Transverse colon (tissue), 4 donors: ENCODE data around the gene CBX4.

Experiments
- EP300 ChIP-seq: sonication (generic); formaldehyde crosslinking; IDR thresholded peaks from one replicate; pipeline ENCODE4 v1.6.1; 2017; ENCODE audit warnings: antibody characterized with exemption, low read depth
- POLR2AphosphoS5 ChIP-seq, 3 donors: sonication (generic); formaldehyde crosslinking; IDR thresholded peaks; one replicate each; pipeline ENCODE4 v1.6.1; 2016; ENCODE audit warnings: antibody characterized with exemption in 3 of 3
- TF ChIP-seq, protein P1 (sequence below), 5 experiments: fragments of 200-600 bp in 3 of 5; fragments of 450-650 bp in 2 of 5; sonication (generic) in 3 of 5; IDR thresholded peaks; 1 replicate in 2 of 5; 2 replicates in 3 of 5; pipeline ENCODE4 v1.5.1; 2016 to 2017; ENCODE audit warnings: antibody characterized with exemption in 5 of 5, inconsistent platforms in 3 of 5, mild to moderate bottlenecking in 2 of 5, moderate library complexity in 1 of 5

DNA sequence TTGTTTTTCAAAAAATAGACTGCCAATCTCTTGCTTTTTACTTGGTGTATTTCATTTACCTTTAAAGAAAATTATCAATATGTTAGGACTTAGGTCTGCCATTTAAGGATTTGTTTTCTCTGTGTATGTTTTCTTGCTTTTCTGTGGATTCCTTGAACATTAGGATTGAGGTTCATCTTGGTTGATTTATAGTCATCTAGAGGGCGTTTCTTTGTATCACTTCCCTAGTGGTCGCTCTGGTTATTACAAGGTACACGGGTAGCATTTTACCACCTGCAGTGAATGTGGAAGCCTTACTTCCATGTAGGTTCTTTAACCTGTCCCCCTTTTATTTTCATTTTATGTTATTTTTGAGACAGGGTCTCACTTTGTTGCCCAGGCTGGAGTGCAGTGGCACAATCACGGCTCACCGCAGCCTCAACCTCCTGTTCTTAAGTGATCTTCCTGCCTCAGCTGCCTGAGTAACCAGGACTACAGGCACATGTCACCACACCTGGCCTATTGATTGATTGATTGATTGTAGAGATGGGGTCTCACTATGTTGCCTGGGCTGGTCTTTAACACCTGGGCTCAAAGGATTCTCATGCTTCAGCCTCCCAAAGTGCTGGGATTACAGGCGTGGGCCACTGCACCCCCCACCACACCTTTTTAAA is 35.2 kb upstream of the CBX4 start:
- TF ChIP-seq, protein P1, sequence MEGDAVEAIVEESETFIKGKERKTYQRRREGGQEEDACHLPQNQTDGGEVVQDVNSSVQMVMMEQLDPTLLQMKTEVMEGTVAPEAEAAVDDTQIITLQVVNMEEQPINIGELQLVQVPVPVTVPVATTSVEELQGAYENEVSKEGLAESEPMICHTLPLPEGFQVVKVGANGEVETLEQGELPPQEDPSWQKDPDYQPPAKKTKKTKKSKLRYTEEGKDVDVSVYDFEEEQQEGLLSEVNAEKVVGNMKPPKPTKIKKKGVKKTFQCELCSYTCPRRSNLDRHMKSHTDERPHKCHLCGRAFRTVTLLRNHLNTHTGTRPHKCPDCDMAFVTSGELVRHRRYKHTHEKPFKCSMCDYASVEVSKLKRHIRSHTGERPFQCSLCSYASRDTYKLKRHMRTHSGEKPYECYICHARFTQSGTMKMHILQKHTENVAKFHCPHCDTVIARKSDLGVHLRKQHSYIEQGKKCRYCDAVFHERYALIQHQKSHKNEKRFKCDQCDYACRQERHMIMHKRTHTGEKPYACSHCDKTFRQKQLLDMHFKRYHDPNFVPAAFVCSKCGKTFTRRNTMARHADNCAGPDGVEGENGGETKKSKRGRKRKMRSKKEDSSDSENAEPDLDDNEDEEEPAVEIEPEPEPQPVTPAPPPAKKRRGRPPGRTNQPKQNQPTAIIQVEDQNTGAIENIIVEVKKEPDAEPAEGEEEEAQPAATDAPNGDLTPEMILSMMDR (IDR thresholded peaks at IDR 0.05) = peak; percentile 41 to 60 (median 50)
- no peak for TF ChIP-seq EP300
- TF ChIP-seq POLR2AphosphoS5 (IDR thresholded peaks at IDR 0.05) = no peak
